ENCODE results near the gene TECTA.

GRCh38 chr11:121235057-121235456 is 134.0 kb downstream of the TECTA start:
- no peak for TF ChIP-seq EZH2 (IDR thresholded peaks at IDR 0.05; ENCODE audit: low read length)
- TF ChIP-seq, protein P1, sequence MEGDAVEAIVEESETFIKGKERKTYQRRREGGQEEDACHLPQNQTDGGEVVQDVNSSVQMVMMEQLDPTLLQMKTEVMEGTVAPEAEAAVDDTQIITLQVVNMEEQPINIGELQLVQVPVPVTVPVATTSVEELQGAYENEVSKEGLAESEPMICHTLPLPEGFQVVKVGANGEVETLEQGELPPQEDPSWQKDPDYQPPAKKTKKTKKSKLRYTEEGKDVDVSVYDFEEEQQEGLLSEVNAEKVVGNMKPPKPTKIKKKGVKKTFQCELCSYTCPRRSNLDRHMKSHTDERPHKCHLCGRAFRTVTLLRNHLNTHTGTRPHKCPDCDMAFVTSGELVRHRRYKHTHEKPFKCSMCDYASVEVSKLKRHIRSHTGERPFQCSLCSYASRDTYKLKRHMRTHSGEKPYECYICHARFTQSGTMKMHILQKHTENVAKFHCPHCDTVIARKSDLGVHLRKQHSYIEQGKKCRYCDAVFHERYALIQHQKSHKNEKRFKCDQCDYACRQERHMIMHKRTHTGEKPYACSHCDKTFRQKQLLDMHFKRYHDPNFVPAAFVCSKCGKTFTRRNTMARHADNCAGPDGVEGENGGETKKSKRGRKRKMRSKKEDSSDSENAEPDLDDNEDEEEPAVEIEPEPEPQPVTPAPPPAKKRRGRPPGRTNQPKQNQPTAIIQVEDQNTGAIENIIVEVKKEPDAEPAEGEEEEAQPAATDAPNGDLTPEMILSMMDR (optimal IDR thresholded peaks at IDR 0.05 in 1 of 3, IDR thresholded peaks at IDR 0.05 in 1 of 3, conservative IDR thresholded peaks at IDR 0.05 in 1 of 3; ENCODE audit: extremely low read depth in 1 of 3, insufficient read depth in 2 of 3, low read length in 3 of 3): no peak
